CD4-positive, alpha-beta T cell (primary cell): ENCODE results near the gene PAPSS1. TPM values are rescaled to one million over a fixed set of nuclear protein-coding genes. Genes with fewer than 3 reads are reported as not detected.

ENCODE experiments used
- ATAC-seq: fragments of 200-7000 bp; cut with Tn5 transposase; one replicate; pipeline ENCODE4 v1.10.0; 2022; ENCODE audit warnings: mild to moderate bottlenecking; ENCODE audit not compliant: poor library complexity
- CTCF ChIA-PET: fragments of 350-600 bp; sonication (Branson Sonifier 250); formaldehyde crosslinking; loops from one replicate; lab custom pipeline; 2021; ENCODE audit warnings: antibody characterized with exemption, inconsistent platforms; lab: Charles Lee
- POLR2A ChIA-PET: fragments of 350-600 bp; sonication (Branson Sonifier 250); formaldehyde crosslinking; loops from one replicate; lab custom pipeline; 2021; ENCODE audit warnings: antibody characterized with exemption, inconsistent platforms; lab: Charles Lee
- DNase-seq, 14 experiments: peaks; one replicate each; pipeline ENCODE4 v3.0.0-alpha.2; 2013 to 2020; ENCODE audit warnings: mixed read lengths in 2 of 14
- H3K27ac ChIP-seq, 2 donors: one replicate each; pipeline versions ENCODE4 v1.5.1 to v1.7.0; 2013; ENCODE audit warnings: low read length in 2 of 2, low read depth in 1 of 2, mild to moderate bottlenecking in 1 of 2
- H3K27me3 ChIP-seq, 2 experiments: 1 replicate in 1 of 2; 2 replicates in 1 of 2; pipeline versions ENCODE4 v1.6.1 to v1.7.0; 2013; ENCODE audit warnings: low read length in 2 of 2, control low read depth in 1 of 2, mild to moderate bottlenecking in 1 of 2, moderate library complexity in 1 of 2; ENCODE audit not compliant: insufficient read depth in 2 of 2, control insufficient read depth in 1 of 2
- H3K36me3 ChIP-seq: one replicate; pipeline ENCODE4 v1.6.1; 2013; ENCODE audit warnings: low read length, control low read depth; ENCODE audit not compliant: insufficient read depth
- H3K4me1 ChIP-seq: one replicate; pipeline ENCODE4 v1.6.1; 2013; ENCODE audit warnings: low read length, control low read depth; ENCODE audit not compliant: insufficient read depth
- H3K4me3 ChIP-seq: one replicate; pipeline ENCODE4 v1.5.1; 2013; ENCODE audit warnings: mild to moderate bottlenecking, low read length, moderate library complexity
- H3K9me3 ChIP-seq, 2 experiments: 1 replicate in 1 of 2; 2 replicates in 1 of 2; pipeline versions ENCODE4 v1.6.1 to v1.7.0; 2013; ENCODE audit warnings: low read length in 2 of 2, mild to moderate bottlenecking in 2 of 2, control low read depth in 1 of 2, moderate library complexity in 1 of 2; ENCODE audit not compliant: control insufficient read depth in 1 of 2, insufficient read depth in 1 of 2
- H3K27ac Mint-ChIP-seq: one replicate; pipeline ENCODE4 v1.8.0; 2020; ENCODE audit warnings: mixed read lengths
- H3K27me3 Mint-ChIP-seq: one replicate; pipeline ENCODE4 v1.8.0; 2021; ENCODE audit warnings: mixed read lengths
- H3K36me3 Mint-ChIP-seq: one replicate; pipeline ENCODE4 v1.8.0; 2021; ENCODE audit warnings: low read depth, mixed read lengths
- H3K4me1 Mint-ChIP-seq: one replicate; pipeline ENCODE4 v1.8.0; 2021; ENCODE audit warnings: low read depth, mixed read lengths
- H3K4me3 Mint-ChIP-seq: one replicate; pipeline ENCODE4 v1.8.0; 2020; ENCODE audit warnings: mild to moderate bottlenecking, mixed read lengths
- H3K9me3 Mint-ChIP-seq: one replicate; pipeline ENCODE4 v1.8.0; 2020; ENCODE audit warnings: mixed read lengths
- CTCF ChIP-seq: fragments of 200-600 bp; IDR thresholded peaks from one replicate; pipeline ENCODE4 v1.8.0; 2022; ENCODE audit warnings: antibody characterized with exemption, mild to moderate bottlenecking
- intact Hi-C, 2 experiments: fragments of 100-400 bp; cut with DNase I in 1 of 2; cut with micrococcal nuclease in 1 of 2; formaldehyde crosslinking; loops; one replicate each; pipeline versions ENCODE4 v1.15.1 to v1.9.0; 2023 to 2025; cut with DNase I, micrococcal nuclease
- total RNA-seq, 174 experiments: library from RNA in 2 of 174; stranded (reverse) in 2 of 174; gene quantifications; one replicate each; pipeline ENCODE4 v1.2.3 and lab custom pipeline; 2021 to 2026

Gene PAPSS1
- total RNA-seq, 2 experiments from 2014 or later, result 5.6 to 6.6 TPM

GRCh38 chr4:107740950-107741701 lies 21.1 kb upstream of the PAPSS1 start:
- H3K9me3 Mint-ChIP-seq, result no peaks in the 10 kb centered on the region
- intact Hi-C loops, result no loop called here
- no peaks in the 10 kb centered on the region for H3K4me1 Mint-ChIP-seq
- H3K27me3 Mint-ChIP-seq, result no peaks in the 10 kb centered on the region
- Histone ChIP-seq H3K36me3 (no peaks in the 10 kb centered on the region), H3K4me1 (peaks cover 4% of the 10 kb centered on the region), H3K9me3 (no peaks in the 10 kb centered on the region), H3K4me3 (no peak overlapping the region), H3K27me3 (peaks cover 0 to 2% of the 10 kb centered on the region in 2 experiments), H3K27ac (no peak overlapping the region)
- ATAC-seq (no peak), DNase-seq (no peak)
- H3K4me3 Mint-ChIP-seq, result no peak overlapping the region
- no peaks in the 10 kb centered on the region for H3K36me3 Mint-ChIP-seq
- ChIA-PET POLR2A (interaction anchor here (0.6 kb wide), 1 partner anchor 21 kb away, joined by 3 read pairs; no protein-coding TSS in a partner anchor), CTCF (no interaction called here)
- H3K27ac Mint-ChIP-seq, result no peak overlapping the region
- TF ChIP-seq CTCF, result no peak

- Histone ChIP-seq H3K4me1 (peaks cover 4% of the 10 kb centered on the region), H3K27me3 (no peaks in the 10 kb centered on the region), H3K36me3 (no peaks in the 10 kb centered on the region), H3K27ac (no peak overlapping the region), H3K9me3 (no peaks in the 10 kb centered on the region), H3K4me3 (no peak overlapping the region)
- no peak overlapping the region for H3K27ac Mint-ChIP-seq
- H3K4me3 Mint-ChIP-seq, result no peak overlapping the region
- H3K4me1 Mint-ChIP-seq, result no peaks in the 10 kb centered on the region
- POLR2A ChIA-PET, result interaction anchor here (0.6 kb wide), 1 partner anchor 22 kb away, joined by 3 read pairs; no protein-coding TSS in a partner anchor
- DNase-seq, result no peak
- CTCF ChIA-PET, result no interaction called here
- TF ChIP-seq CTCF, result no peak
- no peaks in the 10 kb centered on the region for H3K27me3 Mint-ChIP-seq
- ATAC-seq, result no peak
- H3K9me3 Mint-ChIP-seq, result no peaks in the 10 kb centered on the region
- H3K36me3 Mint-ChIP-seq, result no peaks in the 10 kb centered on the region
- intact Hi-C loops, result no loop called here
These were observed 20.3 kb upstream of the PAPSS1 start for GRCh38 chr4:107740381-107740780.

GRCh38 chr4:107737450-107737849 lies 17.4 kb upstream of the PAPSS1 start:
- intact Hi-C loops, result loop anchor here (2.0 to 10.0 kb wide), 4 partner anchors 293 to 1503 kb away; no protein-coding TSS in a partner anchor
- TF ChIP-seq CTCF, result no peak
- POLR2A ChIA-PET, result interaction anchor here (0.5 to 2.0 kb wide), 2 partner anchors 17 to 128 kb away, joined by 3 to 10 read pairs; partner anchors contain the start of gene PAPSS1

More at GRCh38 chr4:107737450-107737849, 17.4 kb upstream of the PAPSS1 start:
- no peak overlapping the region for H3K27ac Mint-ChIP-seq
- no peaks in the 10 kb centered on the region for H3K9me3 Mint-ChIP-seq
- H3K27me3 ChIP-seq, result no peaks in the 10 kb centered on the region
- no peak overlapping the region for H3K4me3 Mint-ChIP-seq
- ATAC-seq, result no peak
- no peaks in the 10 kb centered on the region for H3K36me3 Mint-ChIP-seq
- no peaks in the 10 kb centered on the region for H3K36me3 ChIP-seq
- no peak overlapping the region for H3K27ac ChIP-seq
- H3K4me1 Mint-ChIP-seq, result no peaks in the 10 kb centered on the region
- CTCF ChIA-PET, result interaction anchor here (1.4 kb wide), 1 partner anchor 1471 kb away, joined by 3 read pairs; no protein-coding TSS in a partner anchor
- no peaks in the 10 kb centered on the region for H3K9me3 ChIP-seq
- no peak overlapping the region for H3K4me3 ChIP-seq
- DNase-seq, result no peak
- H3K4me1 ChIP-seq, result peaks cover 4% of the 10 kb centered on the region
- H3K27me3 Mint-ChIP-seq, result no peaks in the 10 kb centered on the region
